Islet precursor cell (in vitro differentiated cells): ENCODE results near the gene TPM1.
"Not testable (repeated sequence)": the region's sequence is repeated elsewhere in the genome, so short reads cannot be mapped to it uniquely, and the experiment has no call there.

ENCODE experiments used
- DNase-seq: peaks from one replicate; pipeline ENCODE4 v3.0.0-alpha.2; 2018

Gene TPM1

DNA sequence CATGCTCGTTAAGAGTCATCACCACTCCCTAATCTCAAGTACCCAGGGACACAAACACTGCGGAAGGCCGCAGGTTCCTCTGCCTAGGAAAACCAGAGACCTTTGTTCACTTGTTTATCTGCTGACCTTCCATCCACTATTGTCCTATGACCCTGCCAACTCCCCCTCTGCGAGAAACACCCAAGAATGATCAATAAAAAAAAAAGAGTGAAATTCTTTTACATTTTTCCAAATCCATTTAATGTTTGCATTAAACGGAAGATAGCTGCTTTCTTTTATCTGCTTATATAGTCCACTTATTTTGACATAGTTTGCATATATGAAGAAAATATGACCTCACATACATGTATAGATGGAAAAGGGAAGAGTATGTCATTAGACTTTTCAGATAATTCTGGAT lies 57.0 kb downstream of the TPM1 start:
- DNase-seq = not testable (repeated sequence)

- DNase-seq = no peak
These were observed 60.9 kb downstream of the TPM1 start for GRCh38 chr15:63103416-63103815.

DNA sequence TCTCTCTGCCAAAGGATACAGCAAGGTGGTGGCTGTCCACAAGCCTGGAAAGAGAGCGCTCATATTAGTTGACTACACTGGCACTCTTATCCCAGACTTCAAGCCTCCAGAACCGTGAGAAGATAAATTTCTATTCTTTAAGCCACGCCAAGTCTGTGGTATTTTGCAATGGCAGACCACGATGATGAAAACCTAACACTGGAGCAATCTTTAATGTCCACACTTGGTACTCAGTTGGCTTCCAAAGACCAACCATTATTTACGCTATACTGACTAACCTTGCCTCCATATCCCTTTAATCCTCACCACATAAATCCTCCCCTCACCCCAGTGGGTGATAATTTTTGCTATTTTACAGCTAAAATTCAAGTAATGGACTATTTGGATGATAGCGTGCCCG lies 62.2 kb downstream of the TPM1 start:
- no peak for DNase-seq

GRCh38 chr15:63105354-63105753 lies 62.8 kb downstream of the TPM1 start:
- not testable (repeated sequence) for DNase-seq

DNA sequence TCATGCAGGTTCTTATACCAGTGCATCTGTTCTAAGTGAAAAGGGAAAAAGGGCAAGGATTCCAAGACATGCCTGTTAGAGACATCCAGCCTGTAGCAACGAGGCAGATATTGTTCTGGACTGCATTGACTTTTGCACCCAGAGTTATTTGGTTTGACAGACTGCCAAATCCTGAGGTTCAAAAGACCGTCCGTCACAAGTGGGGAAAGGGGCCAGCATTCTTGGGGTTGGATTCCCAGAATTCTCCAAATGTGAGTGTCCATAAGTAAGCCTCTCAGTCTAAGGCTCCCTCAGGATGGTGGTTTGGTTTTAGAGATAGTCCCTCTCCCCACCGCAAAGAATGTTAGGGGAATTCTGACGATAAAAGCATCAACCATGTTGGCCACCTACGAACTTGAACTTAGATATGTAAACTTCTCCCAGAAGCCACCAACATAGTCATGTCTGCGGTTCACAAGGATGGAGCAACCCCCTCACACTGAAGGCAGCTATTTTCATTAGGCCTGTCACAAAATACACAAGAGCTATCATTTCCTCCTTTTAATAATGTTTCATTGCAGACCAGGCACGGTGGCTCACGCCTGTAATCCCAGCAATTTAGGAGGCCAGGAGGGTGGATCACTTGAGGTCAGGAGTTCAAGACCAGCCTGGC lies 65.5 kb downstream of the TPM1 start:
- DNase-seq = no peak

GRCh38 chr15:63109498-63109897 lies 67.0 kb downstream of the TPM1 start:
- no peak for DNase-seq

GRCh38 chr15:63109920-63110319 lies 67.4 kb downstream of the TPM1 start:
- no peak for DNase-seq

GRCh38 chr15:63110428-63111026 lies 68.0 kb downstream of the TPM1 start:
- no peak for DNase-seq

GRCh38 chr15:63111481-63111880 lies 68.9 kb downstream of the TPM1 start:
- no peak for DNase-seq

DNA sequence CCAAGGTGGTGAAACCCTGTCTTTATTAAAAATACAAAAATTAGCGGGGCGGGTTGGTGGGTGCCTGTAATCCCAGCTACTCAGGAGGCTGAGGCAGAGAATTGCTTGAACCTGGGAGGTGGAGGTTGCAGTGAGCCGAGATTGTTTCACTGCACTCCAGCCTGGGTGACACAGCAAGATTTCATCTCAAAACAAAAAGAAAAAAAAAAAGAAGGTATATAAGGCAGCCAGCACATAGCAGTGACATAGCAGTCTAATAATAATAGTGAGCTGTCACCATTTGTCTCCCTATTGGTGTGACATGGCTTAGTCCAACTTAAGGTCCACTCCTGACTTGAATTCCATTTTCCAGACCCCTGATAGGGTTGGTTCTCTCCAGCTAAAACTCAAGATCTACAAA lies 70.3 kb downstream of the TPM1 start:
- no peak for DNase-seq

DNA sequence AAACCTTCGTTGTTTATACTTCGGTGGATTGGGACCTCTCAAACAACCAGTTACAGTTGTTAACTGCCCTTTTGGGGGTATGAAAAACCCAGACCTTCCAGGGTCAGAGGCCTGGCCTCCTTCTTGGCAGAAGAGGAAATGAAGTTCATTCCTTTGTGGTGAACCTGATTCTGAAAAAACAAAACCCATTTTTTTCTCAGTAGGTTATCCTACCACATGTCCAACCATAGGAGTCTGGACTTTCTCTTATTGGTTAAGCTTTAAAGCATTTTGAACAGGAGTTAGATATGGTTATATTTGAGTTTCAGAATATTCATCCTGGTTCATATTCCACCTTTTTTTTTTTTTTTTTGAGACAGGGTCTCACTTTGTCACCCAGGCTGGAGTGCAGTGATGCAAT lies 71.9 kb downstream of the TPM1 start:
- DNase-seq = no peak
